Lower leg skin (tissue), 3 donors: ENCODE data around the gene MAN1C1.

ENCODE experiments used
- POLR2A ChIP-seq, 2 donors: fragments of 450-650 bp; IDR thresholded peaks; one replicate each; pipeline ENCODE4 v1.6.1; 2016 to 2017; ENCODE audit warnings: antibody characterized with exemption in 2 of 2, mild to moderate bottlenecking in 1 of 2, moderate library complexity in 1 of 2
- TF ChIP-seq, protein P1 (sequence below), 3 donors: fragments of 450-650 bp; IDR thresholded peaks; one replicate each; pipeline ENCODE4 v1.5.1; 2016; ENCODE audit warnings: antibody characterized with exemption in 3 of 3, mild to moderate bottlenecking in 3 of 3, moderate library complexity in 2 of 3

GRCh38 chr1:25792115-25792514 is 175.5 kb downstream of the MAN1C1 start:
- TF ChIP-seq, protein P1, sequence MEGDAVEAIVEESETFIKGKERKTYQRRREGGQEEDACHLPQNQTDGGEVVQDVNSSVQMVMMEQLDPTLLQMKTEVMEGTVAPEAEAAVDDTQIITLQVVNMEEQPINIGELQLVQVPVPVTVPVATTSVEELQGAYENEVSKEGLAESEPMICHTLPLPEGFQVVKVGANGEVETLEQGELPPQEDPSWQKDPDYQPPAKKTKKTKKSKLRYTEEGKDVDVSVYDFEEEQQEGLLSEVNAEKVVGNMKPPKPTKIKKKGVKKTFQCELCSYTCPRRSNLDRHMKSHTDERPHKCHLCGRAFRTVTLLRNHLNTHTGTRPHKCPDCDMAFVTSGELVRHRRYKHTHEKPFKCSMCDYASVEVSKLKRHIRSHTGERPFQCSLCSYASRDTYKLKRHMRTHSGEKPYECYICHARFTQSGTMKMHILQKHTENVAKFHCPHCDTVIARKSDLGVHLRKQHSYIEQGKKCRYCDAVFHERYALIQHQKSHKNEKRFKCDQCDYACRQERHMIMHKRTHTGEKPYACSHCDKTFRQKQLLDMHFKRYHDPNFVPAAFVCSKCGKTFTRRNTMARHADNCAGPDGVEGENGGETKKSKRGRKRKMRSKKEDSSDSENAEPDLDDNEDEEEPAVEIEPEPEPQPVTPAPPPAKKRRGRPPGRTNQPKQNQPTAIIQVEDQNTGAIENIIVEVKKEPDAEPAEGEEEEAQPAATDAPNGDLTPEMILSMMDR (IDR thresholded peaks at IDR 0.05), result no peak
- no peak for TF ChIP-seq POLR2A (IDR thresholded peaks at IDR 0.05)
